ENCODE results near the gene TMX4. TPM values are rescaled to one million over a fixed set of nuclear protein-coding genes. Genes with fewer than 3 reads are reported as not detected.

TMX4 gene
- total and polyA plus RNA-seq, 7 experiments from 2014 or later, result 32.1 to 45.5 (median 38.2) TPM

- no peak overlapping the region for H3K4me3 Mint-ChIP-seq
- no peak overlapping the region for H3K27ac Mint-ChIP-seq
- intact Hi-C loops (cut with micrococcal nuclease), result loop anchor here in 1 of 2 donors (10.0 kb wide), 1 partner anchor 365 kb away; no protein-coding TSS in a partner anchor
- H3K9me3 Mint-ChIP-seq, result no peaks in the 10 kb centered on the region
- Histone ChIP-seq H3K27ac (ENCODE audit: low read depth, low read length) (no peak overlapping the region), H3K4me3 (ENCODE audit: low read length) (no peak overlapping the region), H3K4me1 (ENCODE audit: control insufficient read depth in 2 of 2, insufficient read depth in 2 of 2, low read length in 2 of 2) (no peaks in the 10 kb centered on the region), H3K27me3 (ENCODE audit: control insufficient read depth in 2 of 2, insufficient read depth in 2 of 2, low read length in 2 of 2) (no peaks in the 10 kb centered on the region), H3K9me3 (ENCODE audit: control insufficient read depth in 2 of 3, low read length in 3 of 3) (no peaks in the 10 kb centered on the region), H3K36me3 (ENCODE audit: control insufficient read depth in 2 of 3, insufficient read depth in 3 of 3, low read length in 3 of 3) (no peaks in the 10 kb centered on the region)
- no peaks in the 10 kb centered on the region for H3K36me3 Mint-ChIP-seq
- DNase-seq, result no peak
- ChIA-PET CTCF (no interaction called here), POLR2A (no interaction called here)
- H3K27me3 Mint-ChIP-seq, result peaks cover 8 to 27% (median 17%) of the 10 kb centered on the region in 5 donors
- no peak for ATAC-seq
- H3K4me1 Mint-ChIP-seq, result peaks cover 0 to 2% (median 0%) of the 10 kb centered on the region in 7 donors
Observed at GRCh38 chr20:7939663-7940062, 79.9 kb downstream of the TMX4 start.

GRCh38 chr20:7938058-7938457 is 81.5 kb downstream of the TMX4 start:
- H3K4me1 ChIP-seq (ENCODE audit: control insufficient read depth in 2 of 2, insufficient read depth in 2 of 2, low read length in 2 of 2), result no peaks in the 10 kb centered on the region
- Mint-ChIP-seq H3K36me3 (no peaks in the 10 kb centered on the region), H3K27me3 (peaks cover 8 to 27% (median 18%) of the 10 kb centered on the region in 5 donors), H3K4me3 (no peak overlapping the region), H3K9me3 (no peaks in the 10 kb centered on the region), H3K27ac (no peak overlapping the region), H3K4me1 (peaks cover 0 to 2% (median 0%) of the 10 kb centered on the region in 7 donors)
- no peak overlapping the region for H3K27ac ChIP-seq (ENCODE audit: low read depth, low read length)
- no peaks in the 10 kb centered on the region for H3K36me3 ChIP-seq (ENCODE audit: control insufficient read depth in 2 of 3, insufficient read depth in 3 of 3, low read length in 3 of 3)
- POLR2A ChIA-PET, result no interaction called here
- ATAC-seq, result no peak
- H3K27me3 ChIP-seq (ENCODE audit: control insufficient read depth in 2 of 2, insufficient read depth in 2 of 2, low read length in 2 of 2), result peaks cover 0 to 5% of the 10 kb centered on the region in 2 donors
- H3K9me3 ChIP-seq (ENCODE audit: control insufficient read depth in 2 of 3, low read length in 3 of 3), result no peaks in the 10 kb centered on the region
- CTCF ChIA-PET, result interaction anchor here (3.4 kb wide), 1 partner anchor 784 kb away, joined by 16 read pairs; no protein-coding TSS in a partner anchor
- intact Hi-C loops (cut with micrococcal nuclease), result loop anchor here in 1 of 2 donors (10.0 kb wide), 1 partner anchor 367 kb away; no protein-coding TSS in a partner anchor
- no peak overlapping the region for H3K4me3 ChIP-seq (ENCODE audit: low read length)
- DNase-seq, result no peak

GRCh38 chr20:7937328-7937727 is 82.2 kb downstream of the TMX4 start:
- Histone ChIP-seq H3K27ac (ENCODE audit: low read depth, low read length) (no peak overlapping the region), H3K4me3 (ENCODE audit: low read length) (no peak overlapping the region), H3K27me3 (ENCODE audit: control insufficient read depth in 2 of 2, insufficient read depth in 2 of 2, low read length in 2 of 2) (peaks cover 0 to 5% of the 10 kb centered on the region in 2 donors), H3K4me1 (ENCODE audit: control insufficient read depth in 2 of 2, insufficient read depth in 2 of 2, low read length in 2 of 2) (no peaks in the 10 kb centered on the region), H3K9me3 (ENCODE audit: control insufficient read depth in 2 of 3, low read length in 3 of 3) (no peaks in the 10 kb centered on the region), H3K36me3 (ENCODE audit: control insufficient read depth in 2 of 3, insufficient read depth in 3 of 3, low read length in 3 of 3) (no peaks in the 10 kb centered on the region)
- intact Hi-C loops (cut with micrococcal nuclease), result loop anchor here in 1 of 2 donors (10.0 kb wide), 1 partner anchor 367 kb away; no protein-coding TSS in a partner anchor
- Mint-ChIP-seq H3K27me3 (peaks cover 8 to 24% (median 18%) of the 10 kb centered on the region in 5 donors), H3K9me3 (no peaks in the 10 kb centered on the region), H3K27ac (no peak overlapping the region), H3K36me3 (no peaks in the 10 kb centered on the region), H3K4me3 (no peak overlapping the region), H3K4me1 (peaks cover 0 to 2% (median 0%) of the 10 kb centered on the region in 7 donors)
- POLR2A ChIA-PET, result no interaction called here
- CTCF ChIA-PET, result interaction anchor here (3.4 kb wide), 1 partner anchor 785 kb away, joined by 16 read pairs; no protein-coding TSS in a partner anchor
- DNase-seq (no peak), ATAC-seq (no peak)

GRCh38 chr20:7935027-7935551 is 84.5 kb downstream of the TMX4 start:
- Histone ChIP-seq H3K4me3 (ENCODE audit: low read length) (no peak overlapping the region), H3K36me3 (ENCODE audit: control insufficient read depth in 2 of 3, insufficient read depth in 3 of 3, low read length in 3 of 3) (no peaks in the 10 kb centered on the region), H3K27me3 (ENCODE audit: control insufficient read depth in 2 of 2, insufficient read depth in 2 of 2, low read length in 2 of 2) (peaks cover 0 to 5% of the 10 kb centered on the region in 2 donors), H3K9me3 (ENCODE audit: control insufficient read depth in 2 of 3, low read length in 3 of 3) (no peaks in the 10 kb centered on the region), H3K27ac (ENCODE audit: low read depth, low read length) (no peak overlapping the region), H3K4me1 (ENCODE audit: control insufficient read depth in 2 of 2, insufficient read depth in 2 of 2, low read length in 2 of 2) (no peaks in the 10 kb centered on the region)
- POLR2A ChIA-PET, result no interaction called here
- H3K27ac Mint-ChIP-seq, result no peak overlapping the region
- peaks cover 6 to 42% (median 23%) of the 10 kb centered on the region in 5 donors for H3K27me3 Mint-ChIP-seq
- H3K9me3 Mint-ChIP-seq, result no peaks in the 10 kb centered on the region
- intact Hi-C loops (cut with micrococcal nuclease), result loop anchor here in 1 of 2 donors (10.0 kb wide), 1 partner anchor 370 kb away; no protein-coding TSS in a partner anchor
- CTCF ChIA-PET, result no interaction called here
- peaks cover 0 to 2% (median 0%) of the 10 kb centered on the region in 7 donors for H3K4me1 Mint-ChIP-seq
- no peak overlapping the region for H3K4me3 Mint-ChIP-seq
- ATAC-seq (no peak), DNase-seq (no peak)
- H3K36me3 Mint-ChIP-seq, result no peaks in the 10 kb centered on the region

DNA sequence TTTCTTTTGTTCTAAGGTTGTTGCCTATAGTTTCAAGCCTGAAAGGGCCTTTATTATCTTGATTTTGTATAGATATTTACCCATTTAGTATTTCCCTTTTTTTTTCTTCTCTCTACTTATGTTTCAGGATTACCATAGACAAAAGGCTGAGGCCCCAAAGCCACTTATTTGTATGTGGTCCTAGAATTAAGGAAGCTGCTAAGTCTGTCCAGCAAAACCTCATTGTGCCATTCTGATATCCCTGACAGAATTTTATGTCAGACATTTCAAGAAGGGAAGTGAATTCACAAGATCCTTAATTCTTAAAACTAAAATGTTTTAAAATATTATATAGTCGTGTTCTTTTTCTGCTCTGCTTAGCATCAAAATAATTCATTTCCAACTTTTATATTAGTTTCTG is 86.2 kb downstream of the TMX4 start:
- Mint-ChIP-seq H3K4me3 (no peak overlapping the region), H3K36me3 (no peaks in the 10 kb centered on the region), H3K27me3 (peaks cover 6 to 49% (median 29%) of the 10 kb centered on the region in 5 donors), H3K9me3 (no peaks in the 10 kb centered on the region), H3K27ac (no peak overlapping the region), H3K4me1 (peaks cover 0 to 2% (median 0%) of the 10 kb centered on the region in 7 donors)
- intact Hi-C loops (cut with micrococcal nuclease), result loop anchor here in 1 of 2 donors (10.0 kb wide), 1 partner anchor 371 kb away; no protein-coding TSS in a partner anchor
- ATAC-seq (no peak), DNase-seq (no peak)
- H3K36me3 ChIP-seq (ENCODE audit: control insufficient read depth in 2 of 3, insufficient read depth in 3 of 3, low read length in 3 of 3), result no peaks in the 10 kb centered on the region
- peaks cover 0 to 5% of the 10 kb centered on the region in 2 donors for H3K27me3 ChIP-seq (ENCODE audit: control insufficient read depth in 2 of 2, insufficient read depth in 2 of 2, low read length in 2 of 2)
- no peaks in the 10 kb centered on the region for H3K9me3 ChIP-seq (ENCODE audit: control insufficient read depth in 2 of 3, low read length in 3 of 3)
- POLR2A ChIA-PET, result no interaction called here
- no peak overlapping the region for H3K27ac ChIP-seq (ENCODE audit: low read depth, low read length)
- CTCF ChIA-PET, result no interaction called here
- no peaks in the 10 kb centered on the region for H3K4me1 ChIP-seq (ENCODE audit: control insufficient read depth in 2 of 2, insufficient read depth in 2 of 2, low read length in 2 of 2)
- H3K4me3 ChIP-seq (ENCODE audit: low read length), result no peak overlapping the region

DNA sequence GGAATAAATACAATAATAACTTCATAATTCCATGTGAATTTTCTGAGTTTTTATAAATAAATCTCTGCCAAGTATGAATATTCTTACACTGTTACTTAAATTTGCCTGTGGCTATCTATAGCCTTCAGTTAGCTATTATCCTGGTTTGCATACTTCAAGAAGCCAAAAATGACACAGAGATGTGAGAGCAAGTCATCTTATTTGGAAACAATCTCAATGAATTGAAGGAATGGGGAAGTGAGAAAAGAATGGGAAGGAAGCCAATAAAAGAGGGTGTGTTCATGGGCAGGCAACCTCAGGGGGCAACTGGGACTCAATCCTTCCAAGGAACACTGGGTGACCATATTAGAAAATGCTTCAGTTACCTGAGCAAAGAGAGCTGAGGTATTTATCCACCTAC is 89.2 kb downstream of the TMX4 start:
- H3K9me3 Mint-ChIP-seq, result no peaks in the 10 kb centered on the region
- H3K4me3 ChIP-seq (ENCODE audit: low read length), result no peak overlapping the region
- H3K27me3 ChIP-seq (ENCODE audit: control insufficient read depth in 2 of 2, insufficient read depth in 2 of 2, low read length in 2 of 2), result peaks cover 0 to 5% of the 10 kb centered on the region in 2 donors
- H3K27ac ChIP-seq (ENCODE audit: low read depth, low read length), result no peak overlapping the region
- H3K27me3 Mint-ChIP-seq, result peaks cover 3 to 42% (median 18%) of the 10 kb centered on the region in 5 donors
- no peak overlapping the region for H3K4me3 Mint-ChIP-seq
- no peaks in the 10 kb centered on the region for H3K9me3 ChIP-seq (ENCODE audit: control insufficient read depth in 2 of 3, low read length in 3 of 3)
- CTCF ChIA-PET, result no interaction called here
- intact Hi-C loops (cut with micrococcal nuclease), result loop anchor here in 1 of 2 donors (10.0 kb wide), 1 partner anchor 374 kb away; no protein-coding TSS in a partner anchor
- no peaks in the 10 kb centered on the region for H3K36me3 Mint-ChIP-seq
- no peaks in the 10 kb centered on the region for H3K4me1 ChIP-seq (ENCODE audit: control insufficient read depth in 2 of 2, insufficient read depth in 2 of 2, low read length in 2 of 2)
- H3K4me1 Mint-ChIP-seq, result no peaks in the 10 kb centered on the region
- no peaks in the 10 kb centered on the region for H3K36me3 ChIP-seq (ENCODE audit: control insufficient read depth in 2 of 3, insufficient read depth in 3 of 3, low read length in 3 of 3)
- ATAC-seq (no peak), DNase-seq (no peak)
- H3K27ac Mint-ChIP-seq, result no peak overlapping the region
- POLR2A ChIA-PET, result no interaction called here
